GM21717 (cell line): ENCODE results near the gene PPM1D.
"Not testable (repeated sequence)": the region's sequence is repeated elsewhere in the genome, so short reads cannot be mapped to it uniquely, and the experiment has no call there.

ENCODE experiments used
- ATAC-seq: cut with Tn5 transposase; IDR thresholded peaks from one replicate; pipeline ENCODE4 v1.9.1; 2021; ENCODE audit warnings: mild to moderate bottlenecking, moderate library complexity; ENCODE audit not compliant: unreplicated experiment

The PPM1D gene

DNA sequence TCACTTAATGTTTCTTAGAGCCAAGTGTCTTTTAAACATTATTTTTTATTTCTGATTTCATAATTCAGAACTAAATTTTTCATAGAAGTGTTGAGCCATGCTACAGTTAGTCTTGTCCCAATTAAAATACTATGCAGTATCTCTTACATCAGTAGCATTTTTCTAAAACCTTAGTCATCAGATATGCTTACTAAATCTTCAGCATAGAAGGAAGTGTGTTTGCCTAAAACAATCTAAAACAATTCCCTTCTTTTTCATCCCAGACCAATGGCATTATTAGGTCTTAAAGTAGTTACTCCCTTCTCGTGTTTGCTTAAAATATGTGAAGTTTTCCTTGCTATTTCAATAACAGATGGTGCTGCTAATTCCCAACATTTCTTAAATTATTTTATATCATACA lies 64.0 kb downstream of the PPM1D start:
- no peak for ATAC-seq

DNA sequence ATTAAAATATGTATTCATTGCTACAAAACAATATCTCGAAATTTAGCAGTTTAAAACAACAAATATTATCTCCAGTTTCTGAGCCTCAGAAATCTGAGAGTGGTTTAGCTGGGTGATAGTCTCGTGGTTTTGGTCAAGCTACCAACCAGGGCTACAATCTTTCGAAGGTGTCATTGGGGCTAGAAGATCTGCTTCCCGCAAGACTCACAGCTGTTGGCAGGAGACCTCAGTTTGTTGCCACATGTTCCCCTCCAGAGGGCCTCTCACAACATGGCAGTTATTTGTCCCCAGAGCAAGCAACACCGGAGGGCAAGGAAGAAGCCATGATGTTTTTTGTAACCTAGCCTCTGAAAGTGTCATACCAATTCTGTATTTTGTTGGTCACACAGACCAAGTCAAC lies 65.6 kb downstream of the PPM1D start:
- ATAC-seq = no peak

DNA sequence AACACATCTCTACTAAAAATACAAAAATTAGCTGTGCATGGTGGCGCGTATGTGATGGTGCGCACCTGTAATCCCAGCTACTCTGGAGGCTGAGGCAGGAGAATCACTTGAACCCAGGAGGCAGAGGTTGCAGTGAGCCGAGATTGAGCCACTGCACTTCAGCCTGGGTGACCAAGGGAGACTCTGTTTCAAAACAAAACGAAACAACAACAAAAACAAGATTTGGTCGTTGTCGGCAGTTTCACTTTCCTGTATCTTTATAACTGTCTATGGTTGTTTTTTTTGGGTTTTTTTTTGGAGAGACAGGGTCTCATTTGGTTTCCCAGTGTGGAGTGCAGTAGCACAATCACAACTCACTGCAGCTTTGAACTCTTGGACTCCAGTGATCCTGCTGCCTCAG lies 68.7 kb downstream of the PPM1D start:
- ATAC-seq = not testable (repeated sequence)

DNA sequence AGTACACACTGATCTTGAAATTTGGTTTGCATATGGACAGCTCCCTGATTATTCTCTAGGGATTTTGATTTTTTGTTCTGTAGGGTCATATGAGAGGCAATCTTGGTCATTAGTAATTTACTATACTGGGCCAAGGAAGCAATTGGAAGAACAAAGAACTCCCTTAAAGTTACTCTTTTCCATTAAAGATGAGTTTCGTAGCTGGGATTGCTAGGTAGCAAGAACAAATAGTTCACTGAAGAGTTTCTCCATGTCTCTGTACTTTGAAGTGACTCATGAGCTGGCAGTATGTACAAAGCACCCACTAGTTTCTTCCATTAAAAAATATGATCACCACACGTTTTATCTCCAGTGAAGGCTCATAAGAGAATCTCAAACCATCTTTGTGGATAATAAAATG lies 71.5 kb downstream of the PPM1D start:
- ATAC-seq = no peak

DNA sequence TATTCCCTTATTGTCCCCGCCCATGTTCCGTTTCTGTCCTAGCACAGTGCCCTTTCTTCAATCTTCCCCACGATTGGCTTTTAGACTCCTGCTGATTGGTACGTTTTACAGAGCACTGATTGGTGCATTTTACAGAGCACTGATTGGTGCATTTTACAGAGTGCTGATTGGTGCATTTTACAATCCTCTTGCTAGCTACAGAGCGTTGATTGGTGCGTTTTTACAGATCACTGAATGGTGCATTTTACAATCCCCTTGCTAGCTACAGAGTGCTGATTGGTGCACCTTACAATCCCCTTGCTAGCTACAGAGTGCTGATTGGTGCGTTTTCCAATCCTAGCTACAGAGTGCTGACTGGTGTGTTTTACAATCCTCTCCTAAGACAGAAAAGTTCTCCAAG lies 74.6 kb downstream of the PPM1D start:
- not testable (repeated sequence) for ATAC-seq

DNA sequence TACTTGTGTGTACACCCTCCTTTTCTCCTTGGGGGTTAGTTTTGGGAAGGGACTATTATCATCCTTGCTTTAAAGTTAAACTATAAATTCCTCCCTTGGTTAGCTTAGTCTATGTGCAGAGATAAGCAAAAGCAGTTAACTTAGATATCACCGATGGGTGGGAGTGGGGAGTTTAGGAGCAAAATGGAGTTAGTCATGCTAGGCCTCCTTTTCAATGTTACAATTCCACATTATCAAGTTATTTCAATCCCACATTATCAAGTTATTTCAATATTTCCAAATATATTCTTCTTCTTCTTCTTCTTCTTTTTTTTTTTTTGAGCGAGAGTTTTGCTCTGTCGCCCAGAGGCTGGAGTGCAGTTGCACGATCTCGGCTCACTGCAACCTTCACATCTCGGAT lies 76.0 kb downstream of the PPM1D start:
- ATAC-seq = no peak

DNA sequence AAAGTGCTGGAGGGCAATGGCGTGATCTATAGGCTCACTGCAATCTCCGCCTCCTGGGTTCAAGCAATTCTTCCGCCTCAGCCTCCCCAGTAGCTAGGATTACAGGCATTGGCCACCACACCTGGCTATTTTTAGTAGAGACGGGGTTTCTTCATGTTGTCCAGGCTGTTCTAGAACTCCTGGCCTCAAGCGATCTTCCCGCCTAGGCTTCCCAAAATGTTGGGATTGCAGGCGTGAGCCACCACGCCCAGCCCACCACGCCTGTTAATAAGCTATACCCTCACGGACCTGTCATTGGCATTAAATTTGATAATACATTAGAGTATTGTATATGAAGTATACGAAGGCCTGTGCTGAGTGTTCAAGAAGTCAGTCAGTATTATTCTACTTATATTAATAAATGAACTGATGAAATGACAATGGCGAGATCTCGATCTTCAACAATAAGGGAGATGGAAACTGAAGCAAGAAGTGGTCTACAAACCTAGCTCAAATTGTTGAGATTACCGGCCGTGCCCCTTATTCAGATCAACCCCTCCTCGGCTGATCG lies 76.8 kb downstream of the PPM1D start:
- ATAC-seq = no peak

DNA sequence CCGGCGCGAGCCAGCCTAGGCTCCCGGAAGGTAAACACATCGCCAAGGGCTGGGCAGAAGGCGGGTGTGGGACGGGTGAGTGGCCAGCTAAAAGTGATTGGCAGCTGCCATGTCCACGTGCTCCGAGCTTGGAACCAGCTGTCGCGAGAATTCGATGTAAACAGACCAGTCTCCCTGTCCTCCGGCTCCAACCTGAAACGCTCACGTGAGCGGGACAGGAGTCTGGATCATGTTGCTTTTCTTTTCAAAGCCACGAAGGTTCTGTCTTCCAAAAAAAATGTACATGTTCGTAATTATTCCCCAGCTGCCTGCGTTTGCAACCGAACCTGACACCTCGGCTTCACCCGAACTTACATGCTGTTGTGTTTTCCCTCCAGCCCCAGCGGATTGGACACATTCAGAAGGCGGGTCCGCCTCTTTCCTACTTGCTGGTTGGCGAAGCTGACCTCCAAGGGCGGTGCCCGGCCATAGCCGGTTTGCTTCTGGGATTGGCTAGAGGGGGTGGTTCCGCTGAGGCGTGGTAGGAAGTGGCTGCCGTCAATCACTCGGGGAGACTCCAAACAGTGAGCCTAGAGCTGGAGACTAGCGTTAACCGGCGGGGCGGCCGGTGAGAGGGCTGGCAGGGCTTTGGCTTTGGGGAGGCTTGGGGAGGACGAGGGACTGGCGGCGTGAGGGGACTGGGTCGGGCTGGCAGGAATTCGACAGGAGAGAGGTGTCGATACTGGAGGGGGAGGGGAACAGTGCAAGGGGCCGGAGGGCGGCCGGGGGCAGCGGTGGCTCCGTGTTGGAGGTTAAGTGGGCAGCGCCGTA lies 77.5 kb downstream of the PPM1D start, which contains the start of gene BCAS3:
BCAS3 (plus strand) TSS at position 544 of the 810 bp plus-strand sequence.
- peak; percentile 98 for ATAC-seq

DNA sequence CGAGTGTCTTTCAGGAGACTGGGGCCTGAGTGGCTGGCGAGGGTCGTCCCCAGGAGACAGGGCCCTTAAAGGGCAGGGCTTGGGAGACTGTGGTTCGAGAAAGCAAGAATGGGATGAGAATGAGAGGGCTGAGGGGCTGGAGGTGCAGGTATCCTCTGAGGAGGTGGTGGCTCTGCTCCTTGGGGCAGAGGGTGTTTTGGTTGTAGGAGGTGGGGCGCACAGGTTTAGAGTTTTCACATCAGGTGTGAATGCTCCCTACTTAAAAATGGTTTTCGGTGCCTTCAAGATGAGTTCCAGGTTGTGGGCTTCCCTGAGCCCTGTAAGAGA lies 78.1 kb downstream of the PPM1D start:
- no peak for ATAC-seq

DNA sequence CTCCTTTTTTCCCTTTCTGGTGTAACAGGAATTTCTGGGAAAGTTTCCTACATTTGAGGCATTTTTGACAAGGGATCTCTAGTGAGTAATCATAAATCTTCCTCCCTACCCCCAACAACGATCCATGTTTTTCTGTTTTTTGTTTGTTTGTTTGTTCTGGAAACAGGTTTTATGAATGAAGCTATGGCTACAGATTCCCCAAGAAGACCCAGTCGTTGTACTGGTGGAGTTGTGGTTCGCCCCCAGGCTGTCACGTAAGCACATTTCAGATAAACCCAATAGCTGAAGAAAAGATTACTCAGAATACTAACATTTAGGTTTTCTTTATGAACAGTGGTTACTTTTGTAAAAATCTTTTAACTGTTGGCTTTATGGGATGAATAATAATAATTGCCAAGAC lies 79.3 kb downstream of the PPM1D start:
- ATAC-seq = no peak

DNA sequence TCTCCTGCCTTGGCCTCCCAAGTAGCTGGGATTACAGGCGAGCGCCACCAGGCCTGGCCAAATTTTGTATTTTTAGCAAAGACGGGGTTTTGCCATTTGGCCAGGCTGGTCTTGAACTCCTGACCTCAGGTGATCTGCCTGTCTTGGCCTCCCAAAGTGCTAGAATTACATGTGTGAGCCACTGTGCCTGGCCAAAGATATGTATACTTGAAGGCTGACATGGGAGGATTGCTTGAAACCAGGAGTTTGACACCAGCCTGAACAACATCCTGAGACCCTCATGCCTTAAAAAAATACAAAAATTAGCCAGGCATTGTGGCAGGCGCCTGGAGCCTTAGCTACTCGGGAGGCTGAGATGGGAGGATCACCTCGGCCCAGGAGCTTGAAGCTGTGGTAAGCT lies 80.8 kb downstream of the PPM1D start:
- no peak for ATAC-seq

DNA sequence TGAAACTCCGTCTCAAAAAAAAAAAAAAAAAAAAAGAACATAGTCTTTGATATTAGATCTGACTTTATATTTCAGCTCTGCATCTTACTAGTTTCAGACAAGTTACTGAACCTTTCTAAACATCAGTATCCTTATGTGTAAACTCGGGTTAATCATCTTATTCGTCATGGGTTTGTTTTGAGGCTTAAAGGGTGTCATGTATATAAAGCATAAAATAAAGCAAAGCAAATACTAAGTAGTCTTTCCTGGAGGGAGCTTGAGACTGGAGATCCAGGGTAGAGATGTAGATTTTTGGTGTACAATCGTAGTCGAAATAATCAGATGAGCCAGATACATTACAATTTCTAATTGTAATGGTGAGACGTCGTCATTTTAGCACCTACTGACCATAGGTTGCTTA lies 85.4 kb downstream of the PPM1D start:
- no peak for ATAC-seq

DNA sequence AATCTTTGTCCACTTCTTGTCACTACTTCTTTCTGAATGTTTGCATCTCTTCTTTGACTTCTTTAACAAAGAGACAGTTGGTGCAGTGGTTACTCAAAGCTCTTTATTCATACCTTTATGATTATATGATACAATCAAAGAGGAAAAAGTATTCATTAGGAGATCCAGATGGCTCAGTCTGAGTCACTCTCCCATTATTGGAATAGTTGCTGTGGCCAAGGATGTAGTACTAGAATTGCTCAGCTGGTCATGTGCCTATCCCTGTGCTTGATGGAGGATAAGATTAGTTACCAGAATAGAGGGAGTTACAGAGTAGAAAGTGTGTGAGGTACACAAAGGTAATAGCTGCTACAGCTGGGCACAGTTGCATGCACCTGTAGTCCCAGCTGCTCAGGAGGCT lies 96.0 kb downstream of the PPM1D start:
- ATAC-seq = no peak

DNA sequence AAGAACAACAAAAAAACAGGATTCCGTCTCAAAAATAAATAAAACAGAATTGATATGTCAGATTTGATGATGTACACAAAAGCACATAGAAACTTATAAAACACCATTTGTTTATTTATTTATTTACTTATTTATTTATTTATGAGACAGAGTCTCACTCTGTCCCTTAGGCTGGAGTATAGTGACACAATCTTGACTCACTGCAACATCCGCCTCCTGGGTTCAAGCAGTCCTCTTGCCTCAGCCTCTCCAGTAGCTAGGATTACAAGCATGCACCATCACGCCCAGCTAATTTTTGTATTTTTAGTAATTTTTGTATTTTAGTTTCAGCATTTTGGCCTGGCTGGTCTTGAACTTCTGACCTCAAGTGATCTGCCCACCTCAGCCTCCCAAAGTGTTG lies 99.1 kb downstream of the PPM1D start:
- no peak for ATAC-seq

DNA sequence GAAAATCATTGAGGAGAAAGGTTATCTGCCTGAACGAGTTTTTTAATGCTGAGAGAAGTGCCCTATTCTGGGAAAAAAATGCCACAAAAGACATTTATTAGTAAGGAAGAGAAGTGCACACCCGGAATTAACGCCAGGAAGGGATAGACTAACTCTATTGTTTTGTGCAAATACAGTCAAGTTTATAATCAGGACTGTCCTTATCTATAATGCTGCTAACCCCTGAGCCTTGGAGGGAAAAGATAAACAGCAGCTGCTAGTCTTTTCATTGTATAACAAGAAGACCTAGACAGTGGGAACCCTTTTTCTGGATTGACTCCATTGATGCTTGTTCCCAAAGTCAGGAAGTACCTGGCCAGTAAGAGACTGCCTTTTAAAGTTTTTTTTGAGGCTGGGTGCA lies 104.2 kb downstream of the PPM1D start:
- ATAC-seq = no peak

DNA sequence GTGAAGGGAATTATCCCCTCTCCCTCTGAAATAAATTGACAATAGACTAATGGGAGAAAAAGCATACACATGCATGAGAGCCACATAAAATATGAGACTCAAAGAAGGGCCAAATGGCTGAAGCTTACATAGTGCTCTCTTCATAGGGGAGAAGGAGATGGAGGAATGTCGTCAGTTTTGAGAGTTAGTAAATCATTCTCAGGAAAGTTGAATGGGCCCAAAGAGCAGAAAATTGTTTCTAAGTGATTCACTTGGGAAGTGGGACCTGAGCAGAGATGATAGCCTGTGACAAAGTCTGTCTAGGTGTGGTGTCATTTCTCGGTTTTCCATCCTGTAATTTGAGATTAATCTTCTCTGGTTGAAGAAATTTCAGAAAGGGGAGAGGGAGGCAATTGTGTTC lies 112.7 kb downstream of the PPM1D start:
- no peak for ATAC-seq

DNA sequence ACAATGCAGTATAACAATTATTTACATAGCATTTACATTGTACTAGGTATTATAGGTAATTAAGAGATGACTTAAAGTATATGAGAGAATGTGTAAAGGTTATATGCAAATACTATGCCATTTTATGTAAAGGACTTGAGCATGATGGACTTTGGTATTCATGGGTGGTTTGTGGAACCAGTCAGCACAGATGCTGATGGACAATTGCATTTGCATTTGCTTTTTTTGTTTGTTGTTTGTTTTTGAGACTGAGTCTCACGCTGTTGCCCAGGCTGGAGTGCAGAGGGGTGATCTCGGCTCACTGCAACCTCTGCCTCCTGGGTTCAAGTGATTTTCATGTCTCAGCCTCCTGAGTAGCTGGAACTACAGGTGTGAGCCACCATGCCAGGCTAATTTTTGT lies 113.6 kb downstream of the PPM1D start:
- ATAC-seq = no peak
